Activated naive CD4-positive, alpha-beta T cell treated with anti-CD3 and anti-CD28 coated beads, Interleukin-2, amount 10 ng/mL, durations not matched to agents 7 days and 5 days (primary cell): ENCODE measurements around the gene KRT76.
"Not testable (repeated sequence)": the region's sequence is repeated elsewhere in the genome, so short reads cannot be mapped to it uniquely, and the experiment has no call there.

Source experiments
- CTCF ChIA-PET: fragments of 350-600 bp; sonication (Branson Sonifier 250); formaldehyde crosslinking; loops from one replicate; lab custom pipeline; 2021; ENCODE audit warnings: antibody characterized with exemption; lab: Charles Lee
- DNase-seq: peaks from one replicate; pipeline ENCODE4 v3.0.0-alpha.2; 2020
- H3K27ac Mint-ChIP-seq: one replicate; pipeline ENCODE4 v1.8.0; 2021; ENCODE audit warnings: mild to moderate bottlenecking, moderate library complexity, mixed read lengths
- H3K27me3 Mint-ChIP-seq: one replicate; pipeline ENCODE4 v1.8.0; 2021; ENCODE audit warnings: mild to moderate bottlenecking, mixed read lengths
- H3K36me3 Mint-ChIP-seq: one replicate; pipeline ENCODE4 v1.8.0; 2021; ENCODE audit warnings: mixed read lengths
- H3K4me1 Mint-ChIP-seq: one replicate; pipeline ENCODE4 v1.8.0; 2021; ENCODE audit warnings: mixed read lengths
- H3K4me3 Mint-ChIP-seq: one replicate; pipeline ENCODE4 v1.8.0; 2021; ENCODE audit warnings: mild to moderate bottlenecking, moderate library complexity, mixed read lengths
- H3K9me3 Mint-ChIP-seq: one replicate; pipeline ENCODE4 v1.8.0; 2021; ENCODE audit warnings: mixed read lengths

Gene KRT76

GRCh38 chr12:52796839-52797528 is 19.8 kb upstream of the KRT76 start:
- CTCF ChIA-PET: interaction anchor here (1.4 to 1.6 kb wide), 2 partner anchors 14 to 214 kb away, joined by 3 read pairs; no protein-coding TSS in a partner anchor
- H3K4me3 Mint-ChIP-seq: no peak overlapping the region
- no peaks in the 10 kb centered on the region for H3K9me3 Mint-ChIP-seq

GRCh38 chr12:52796429-52796794 is 19.3 kb upstream of the KRT76 start:
- Mint-ChIP-seq H3K9me3 (no peaks in the 10 kb centered on the region), H3K4me3 (no peak overlapping the region), H3K27me3 (peaks cover 17% of the 10 kb centered on the region), H3K27ac (no peak overlapping the region), H3K36me3 (no peaks in the 10 kb centered on the region), H3K4me1 (no peaks in the 10 kb centered on the region)
- CTCF ChIA-PET: interaction anchor here (1.6 kb wide), 1 partner anchor 214 kb away, joined by 3 read pairs; no protein-coding TSS in a partner anchor
- DNase-seq: no peak

More at GRCh38 chr12:52796839-52797528, 19.8 kb upstream of the KRT76 start:
- H3K36me3 Mint-ChIP-seq: no peaks in the 10 kb centered on the region
- DNase-seq: no peak
- H3K27ac Mint-ChIP-seq: no peak overlapping the region
- no peaks in the 10 kb centered on the region for H3K4me1 Mint-ChIP-seq
- H3K27me3 Mint-ChIP-seq: peaks cover 13% of the 10 kb centered on the region

GRCh38 chr12:52795694-52796428 is 18.7 kb upstream of the KRT76 start, which contains the start of gene KRT3:
Gene KRT3, minus strand, starts transcription at chr12:52796117. Its CDS starts 75 bp downstream, at chr12:52796042.
- peaks cover 23% of the 10 kb centered on the region for H3K27me3 Mint-ChIP-seq
- CTCF ChIA-PET: interaction anchor here (1.6 kb wide), 1 partner anchor 213 kb away, joined by 3 read pairs; no protein-coding TSS in a partner anchor

GRCh38 chr12:52795332-52795674 is 18.2 kb upstream of the KRT76 start:
- not testable (repeated sequence) for DNase-seq, H3K27ac Mint-ChIP-seq, H3K4me3 Mint-ChIP-seq, H3K9me3 Mint-ChIP-seq, H3K4me1 Mint-ChIP-seq, H3K36me3 Mint-ChIP-seq
- H3K27me3 Mint-ChIP-seq: peaks cover 28% of the 10 kb centered on the region
- CTCF ChIA-PET: interaction anchor here (1.6 kb wide), 1 partner anchor 213 kb away, joined by 3 read pairs; no protein-coding TSS in a partner anchor

More at GRCh38 chr12:52795694-52796428, 18.7 kb upstream of the KRT76 start, which contains the start of gene KRT3:
- no peak for DNase-seq
- Mint-ChIP-seq H3K4me1 (no peaks in the 10 kb centered on the region), H3K4me3 (no peak within 1 kb of the TSS), H3K9me3 (no peaks in the 10 kb centered on the region), H3K36me3 (no peaks in the 10 kb centered on the region), H3K27ac (no peak within 1 kb of the TSS)

GRCh38 chr12:52794479-52795331 is 17.6 kb upstream of the KRT76 start:
- Mint-ChIP-seq H3K9me3 (no peaks in the 10 kb centered on the region), H3K27ac (no peak overlapping the region), H3K4me3 (no peak overlapping the region), H3K27me3 (peaks cover 34% of the 10 kb centered on the region), H3K4me1 (peaks cover 4% of the 10 kb centered on the region), H3K36me3 (no peaks in the 10 kb centered on the region)
- DNase-seq: no peak
- CTCF ChIA-PET: interaction anchor here (1.3 kb wide), 1 partner anchor 85 kb away, joined by 4 read pairs; no protein-coding TSS in a partner anchor

GRCh38 chr12:52792185-52793029 is 15.3 kb upstream of the KRT76 start:
- no peaks in the 10 kb centered on the region for H3K9me3 Mint-ChIP-seq
- H3K27me3 Mint-ChIP-seq: peaks cover 55% of the 10 kb centered on the region

GRCh38 chr12:52791271-52792184 is 14.4 kb upstream of the KRT76 start:
- Mint-ChIP-seq H3K9me3 (no peaks in the 10 kb centered on the region), H3K4me1 (peaks cover 11% of the 10 kb centered on the region), H3K36me3 (no peaks in the 10 kb centered on the region), H3K27me3 (peaks cover 64% of the 10 kb centered on the region), H3K27ac (no peak overlapping the region), H3K4me3 (no peak overlapping the region)
- CTCF ChIA-PET: interaction anchor here (1.2 kb wide), 1 partner anchor 15 kb away, joined by 3 read pairs; the partner anchor contains the start of gene KRT76
- no peak for DNase-seq

More at GRCh38 chr12:52792185-52793029, 15.3 kb upstream of the KRT76 start:
- no peaks in the 10 kb centered on the region for H3K36me3 Mint-ChIP-seq
- no peak for DNase-seq
- no peak overlapping the region for H3K4me3 Mint-ChIP-seq
- no peak overlapping the region for H3K27ac Mint-ChIP-seq
- CTCF ChIA-PET: no interaction called here
- peaks cover 11% of the 10 kb centered on the region for H3K4me1 Mint-ChIP-seq

GRCh38 chr12:52790427-52791270 is 13.5 kb upstream of the KRT76 start:
- Mint-ChIP-seq H3K4me1 (peaks cover 11% of the 10 kb centered on the region), H3K27ac (no peak overlapping the region), H3K4me3 (no peak overlapping the region), H3K9me3 (no peaks in the 10 kb centered on the region), H3K36me3 (no peaks in the 10 kb centered on the region), H3K27me3 (peaks cover 64% of the 10 kb centered on the region)
- CTCF ChIA-PET: interaction anchor here (0.9 to 1.2 kb wide), 2 partner anchors 14 to 205 kb away, joined by 3 read pairs; partner anchors contain the start of gene KRT76
- no peak for DNase-seq

GRCh38 chr12:52789637-52790426 is 12.7 kb upstream of the KRT76 start:
- Mint-ChIP-seq H3K27ac (no peak overlapping the region), H3K27me3 (peaks cover 70% of the 10 kb centered on the region), H3K36me3 (no peaks in the 10 kb centered on the region), H3K4me3 (no peak overlapping the region), H3K9me3 (no peaks in the 10 kb centered on the region), H3K4me1 (peaks cover 11% of the 10 kb centered on the region)
- DNase-seq: no peak
- CTCF ChIA-PET: interaction anchor here (0.6 to 1.2 kb wide), 3 partner anchors 11 to 204 kb away, joined by 3 read pairs; partner anchors contain the start of gene KRT76

GRCh38 chr12:52788876-52789636 is 11.9 kb upstream of the KRT76 start:
- CTCF ChIA-PET: interaction anchor here (0.6 to 1.0 kb wide), 2 partner anchors 12 to 91 kb away, joined by 3 read pairs; no protein-coding TSS in a partner anchor
- no peak overlapping the region for H3K4me3 Mint-ChIP-seq
- no peaks in the 10 kb centered on the region for H3K9me3 Mint-ChIP-seq
- DNase-seq: no peak
- no peaks in the 10 kb centered on the region for H3K36me3 Mint-ChIP-seq
- H3K27me3 Mint-ChIP-seq: peaks cover 70% of the 10 kb centered on the region
- H3K4me1 Mint-ChIP-seq: peaks cover 11% of the 10 kb centered on the region
- no peak overlapping the region for H3K27ac Mint-ChIP-seq
